NCI-H82 treated with DMSO at 0.1 percent for 48 hours (cell line): ENCODE results near the gene ATP13A4.

ENCODE experiments used
- DNase-seq: peaks from one replicate; lab custom pipeline; 2025; ENCODE audit not compliant: unreplicated experiment; lab: John Stamatoyannopoulos, UW

The ATP13A4 gene

DNA sequence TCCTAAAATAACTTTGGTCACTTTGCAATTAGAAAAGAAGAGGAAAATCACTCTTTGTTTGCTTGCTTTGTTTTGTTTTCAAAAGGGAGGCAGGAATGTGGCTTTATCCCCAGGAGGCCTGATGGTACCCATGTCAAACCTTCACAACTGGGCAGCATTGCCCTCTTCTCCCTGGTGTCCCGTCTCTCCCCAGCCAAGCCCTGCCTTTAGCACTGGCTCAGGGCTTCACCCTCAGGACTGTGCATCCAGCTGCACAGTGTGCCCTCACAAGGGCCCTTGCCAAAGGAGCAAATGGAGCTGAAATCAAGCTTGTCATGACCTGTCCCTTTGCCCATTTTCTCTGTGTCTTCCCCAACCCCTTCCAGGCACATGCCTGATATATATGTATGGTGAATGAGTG lies 147.0 kb downstream of the ATP13A4 start:
- DNase-seq, result no peak

DNA sequence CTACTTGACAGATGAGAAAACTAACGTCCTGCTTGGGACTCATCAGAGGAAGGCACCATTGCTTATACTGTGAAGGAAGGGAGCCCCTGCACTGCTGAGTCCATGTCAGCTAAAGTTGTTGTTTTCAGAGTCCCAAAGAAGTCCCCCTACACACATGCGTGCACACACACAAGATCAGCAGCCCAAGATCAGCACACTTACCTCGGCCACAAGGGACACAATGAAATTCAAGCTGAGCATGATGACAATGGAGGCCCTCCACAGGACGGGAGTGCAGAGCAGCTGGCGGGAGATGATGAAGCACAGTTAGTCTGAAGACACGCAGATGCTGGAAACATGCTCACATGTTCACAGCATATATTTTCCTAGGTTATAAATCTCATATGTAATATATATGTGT lies 147.6 kb downstream of the ATP13A4 start:
- DNase-seq, result no peak

DNA sequence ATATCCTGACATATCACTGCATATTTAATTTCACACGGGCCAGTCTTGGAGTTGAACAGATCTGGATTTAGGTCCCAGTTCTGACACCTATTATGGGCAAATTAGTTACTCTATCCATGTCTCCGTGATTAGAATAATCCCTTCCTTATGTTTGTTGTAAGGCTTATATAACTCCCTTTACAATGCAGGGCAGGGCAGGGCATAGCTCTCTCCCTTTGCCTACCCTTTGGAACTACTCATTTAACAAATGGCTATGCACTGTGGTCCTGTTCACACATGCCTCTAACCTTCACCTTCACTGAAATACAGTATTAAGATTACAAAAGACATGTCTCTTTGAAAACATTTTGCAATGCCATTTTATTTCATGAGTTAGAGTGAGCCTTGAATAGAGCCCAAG lies 151.4 kb downstream of the ATP13A4 start:
- no peak for DNase-seq

GRCh38 chr3:193400304-193400703 lies 154.4 kb downstream of the ATP13A4 start:
- DNase-seq, result no peak

DNA sequence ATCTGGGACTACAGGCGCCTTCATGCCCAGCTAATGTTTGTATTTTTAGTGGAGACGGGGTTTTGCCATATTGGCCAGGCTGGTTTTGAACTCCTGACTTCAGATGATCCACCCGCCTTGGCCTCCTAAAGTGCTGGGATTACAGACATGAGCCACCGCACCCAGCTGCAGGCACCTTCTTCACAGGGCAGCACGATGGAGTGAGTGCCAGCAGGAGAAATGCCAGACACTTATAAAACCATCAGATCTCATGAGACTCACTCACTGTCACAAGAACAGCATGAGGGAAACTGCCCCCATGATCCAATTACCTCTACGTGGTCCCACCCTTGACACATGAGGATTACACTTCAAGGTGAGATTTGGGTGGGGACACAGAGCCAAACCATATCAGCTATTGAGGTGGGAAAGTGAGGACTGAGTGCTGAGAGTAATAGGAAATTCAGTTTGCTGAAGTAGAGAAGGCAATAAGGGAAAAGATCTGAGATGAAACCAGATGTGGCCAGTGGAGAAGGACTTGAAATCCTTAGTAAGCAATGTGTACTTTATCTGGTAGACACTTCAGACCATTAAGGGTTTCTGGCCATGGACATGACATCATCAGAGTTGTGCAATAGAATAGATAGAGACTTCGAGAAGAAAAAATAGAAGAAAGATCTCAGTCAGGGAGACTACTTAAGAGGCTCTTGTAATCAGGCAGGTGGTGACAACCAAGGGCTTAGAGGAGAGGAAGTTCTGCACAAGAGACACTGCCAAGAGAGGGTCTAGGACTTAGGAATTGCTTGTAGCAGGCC lies 158.0 kb downstream of the ATP13A4 start:
- DNase-seq, result no peak

GRCh38 chr3:193391902-193392301 lies 162.8 kb downstream of the ATP13A4 start:
- no peak for DNase-seq

DNA sequence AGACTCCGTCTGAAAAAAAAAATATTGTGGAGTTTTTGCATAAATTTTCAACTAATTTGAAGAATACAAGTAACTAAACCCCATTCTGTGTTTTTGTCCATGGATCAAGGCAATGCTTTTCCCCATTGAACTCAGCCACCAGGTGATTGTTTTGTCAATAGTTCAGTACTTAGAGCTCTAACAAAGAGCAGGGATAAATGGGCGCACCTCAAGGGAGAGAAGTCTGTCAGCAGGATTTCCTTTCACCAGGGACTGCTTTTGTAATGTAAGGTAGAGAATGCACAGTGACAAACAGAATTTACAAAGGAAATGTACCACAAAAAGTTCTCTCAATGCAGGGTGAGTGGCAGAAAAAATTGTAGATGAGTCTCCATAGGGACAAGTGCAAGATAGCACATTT lies 165.4 kb downstream of the ATP13A4 start:
- DNase-seq, result no peak

DNA sequence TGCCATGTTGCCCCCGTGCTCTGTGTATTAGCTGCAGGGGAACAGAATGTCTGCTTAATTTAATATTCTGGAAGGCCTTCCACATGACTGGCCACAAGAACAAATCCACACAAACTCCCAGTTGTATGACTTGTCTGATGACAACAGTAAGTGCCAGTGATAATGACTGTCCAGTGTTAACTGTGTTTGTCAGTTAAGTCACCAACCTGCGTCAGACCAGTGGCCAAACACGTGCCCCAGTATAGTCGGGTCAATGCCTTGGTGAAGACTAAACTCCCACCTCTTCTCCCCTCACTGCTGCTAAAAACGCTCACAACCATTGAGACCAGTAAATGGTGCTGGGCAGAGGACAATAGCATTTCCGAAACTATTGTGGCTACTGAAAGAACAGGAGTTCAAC lies 166.3 kb downstream of the ATP13A4 start:
- DNase-seq, result no peak

- DNase-seq, result no peak
Measured at GRCh38 chr3:193387596-193387995, 167.1 kb downstream of the ATP13A4 start.

DNA sequence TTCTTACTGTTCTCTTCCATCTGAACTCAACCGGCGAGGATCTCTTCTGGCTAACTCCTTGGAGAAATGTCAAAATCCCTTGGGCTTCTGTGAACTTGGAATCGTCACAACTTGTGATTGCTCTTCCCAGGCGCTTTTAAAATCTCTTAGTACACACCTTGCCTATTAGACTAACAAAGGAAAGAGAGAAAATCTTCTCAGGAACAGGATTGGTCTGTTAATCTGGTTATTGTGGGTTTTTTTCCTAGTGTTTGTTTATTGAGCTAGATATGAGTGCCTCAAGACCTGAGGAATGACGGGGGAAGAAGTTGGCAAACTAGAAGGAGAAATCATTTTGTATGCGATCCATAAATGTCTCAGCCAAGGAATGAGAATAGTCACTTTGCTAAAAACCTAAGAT lies 176.0 kb downstream of the ATP13A4 start, which contains the start of gene ATP13A5:
TSS of gene ATP13A5 (minus strand) at position 48 of the 400 bp plus-strand sequence. CDS start at position 20, 28 bp downstream.
- peak; percentile 21 for DNase-seq

GRCh38 chr3:193377591-193377990 lies 177.1 kb downstream of the ATP13A4 start:
- DNase-seq, result no peak

DNA sequence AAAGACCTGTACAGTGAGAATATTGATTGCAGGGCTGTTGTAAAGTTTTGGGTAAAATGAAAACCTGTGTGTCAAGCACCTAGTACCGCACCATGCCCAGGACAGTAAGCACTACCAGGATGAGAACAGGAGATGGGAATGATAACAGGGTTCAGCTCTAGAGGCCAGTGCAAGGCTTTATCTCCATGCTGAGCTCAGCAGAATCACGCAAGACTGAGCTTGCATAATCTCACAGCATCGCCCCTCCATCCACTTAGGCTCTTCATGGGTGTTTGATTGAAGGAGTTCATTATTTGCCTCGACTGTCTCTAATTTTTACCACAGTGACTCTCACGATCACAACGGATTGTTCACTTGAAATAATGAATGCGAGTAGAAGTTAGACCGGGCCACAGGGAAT lies 179.1 kb downstream of the ATP13A4 start:
- no peak for DNase-seq

GRCh38 chr3:193372783-193373182 lies 181.9 kb downstream of the ATP13A4 start:
- no peak for DNase-seq

DNA sequence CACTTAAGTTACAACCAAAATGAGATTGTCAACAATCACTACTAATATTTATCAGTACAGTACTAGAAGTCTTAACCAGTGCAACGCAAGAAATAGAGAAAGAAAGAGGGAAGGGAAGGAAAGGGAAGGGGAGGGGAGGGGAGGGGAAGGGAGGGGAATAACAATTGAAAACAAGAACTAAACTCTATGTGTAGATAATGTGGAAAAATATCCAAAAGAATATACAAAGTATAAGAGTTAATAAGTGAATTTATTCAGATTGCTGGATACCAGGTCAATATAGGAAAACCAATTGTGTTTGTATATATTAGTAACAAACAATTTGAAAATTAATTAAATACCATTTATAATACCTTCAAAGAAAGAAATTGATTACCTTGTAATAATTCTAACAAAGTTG lies 186.8 kb downstream of the ATP13A4 start:
- no peak for DNase-seq

DNA sequence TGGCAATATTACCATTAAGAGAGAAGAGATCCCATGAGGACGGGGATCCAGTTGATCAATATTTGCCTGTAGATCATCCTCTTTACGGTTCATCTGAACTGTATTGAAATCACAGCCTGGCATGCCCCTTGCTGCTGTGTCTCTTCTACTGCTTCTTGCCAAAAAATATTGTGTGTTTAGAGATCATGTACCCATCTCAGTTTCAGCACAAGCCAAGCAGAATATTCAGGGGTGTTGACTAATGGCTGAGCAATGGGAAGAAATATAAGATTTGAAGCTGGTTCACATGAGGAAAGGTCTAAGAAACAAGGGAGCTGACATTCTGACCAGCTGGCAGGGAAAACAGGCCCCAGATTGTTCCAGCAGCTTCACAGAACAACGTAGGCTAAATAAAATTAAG lies 197.4 kb downstream of the ATP13A4 start:
- DNase-seq, result no peak

DNA sequence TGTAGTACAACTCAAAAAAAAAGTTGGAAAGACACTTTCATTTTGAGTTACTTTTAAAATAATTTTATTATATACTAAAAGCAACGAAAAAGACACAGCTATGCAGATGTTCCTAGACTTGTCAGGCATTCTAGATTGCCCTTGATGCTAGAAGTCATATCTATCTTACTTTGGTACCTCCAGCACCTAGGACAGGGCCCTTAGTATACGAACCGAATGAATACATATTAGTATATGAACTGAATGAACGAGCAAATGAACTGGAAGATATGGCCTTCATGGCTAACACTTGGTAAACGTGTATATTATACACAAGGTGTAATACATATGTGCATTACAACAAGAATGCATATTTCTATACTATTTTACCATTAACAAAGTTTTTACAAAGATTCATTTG lies 200.3 kb downstream of the ATP13A4 start:
- DNase-seq, result no peak
